K562 (cell line): Measurements from ENCODE around the gene NDUFB3. TPM values are rescaled to one million over a fixed set of nuclear protein-coding genes. Genes with fewer than 3 reads are reported as not detected.

Experiments used
- EGR1 ChIP-seq: fragments of 450-650 bp; conservative IDR thresholded peaks from 2 replicates; pipeline ENCODE4 v1.6.1; 2017; ENCODE audit warnings: mild to moderate bottlenecking
- TEAD1 ChIP-seq, 2 experiments: fragments of 450-650 bp in 1 of 2; sonication (generic) in 1 of 2; formaldehyde crosslinking; IDR thresholded peaks; 2 replicates each; pipeline versions ENCODE4 v1.4.0 to v1.8.0; 2020 to 2022; ENCODE audit warnings: mild to moderate bottlenecking in 2 of 2, missing genetic modification reagents in 1 of 2
- polyA plus RNA-seq, 8 experiments: library from polyadenylated mRNA; depleted of rRNA in 4 of 8; stranded (reverse) in 5 of 8; unstranded in 3 of 8; fragments of >200 nt; fragmentation: Nextera tagmentation in 2 of 8; fragmentation: Illumina TruSeq in 1 of 8; extraction: Ambion mirVana in 2 of 8; extraction: Trizol in 1 of 8; gene quantifications; 2 replicates each; pipeline versions ENCODE4 v1.2.1 to v1.2.3, GENCODE V29; 2011 to 2014; ENCODE audit warnings: inconsistent platforms in 1 of 8, missing spikeins in 1 of 8
- total RNA-seq, 7 experiments: library from RNA; depleted of rRNA in 6 of 7; stranded (reverse); fragments of >200 nt in 6 of 7; fragmentation: Illumina TruSeq in 2 of 7; extraction: Trizol in 2 of 7; gene quantifications; 2 replicates each; pipeline versions ENCODE4 v1.2.1 to v1.2.3, GENCODE V29; 2011 to 2021; ENCODE audit warnings: low replicate concordance in 1 of 7
- TF ChIP-seq, protein P1 (sequence below), 2 experiments: fragments of 450-650 bp in 1 of 2; sonication (generic) in 1 of 2; formaldehyde crosslinking in 1 of 2; IDR thresholded peaks; 2 replicates each; pipeline versions ENCODE4 v1.7.1 to v1.9.0; 2016 to 2022; ENCODE audit warnings: inconsistent platforms in 1 of 2, mild to moderate bottlenecking in 1 of 2, missing genetic modification reagents in 1 of 2
- TF ChIP-seq, protein P2 (sequence below): sonication (generic); formaldehyde crosslinking; IDR thresholded peaks from 2 replicates; pipeline ENCODE4 v1.8.0; 2022; ENCODE audit warnings: mild to moderate bottlenecking, missing genetic modification reagents

The NDUFB3 gene
- total and polyA plus RNA-seq, 9 of the 15 experiments (the other 6 are each of a cell fraction or from before 2014, with no cell fraction given) = 126 to 786 (median 156) TPM

- TF ChIP-seq, protein P1, sequence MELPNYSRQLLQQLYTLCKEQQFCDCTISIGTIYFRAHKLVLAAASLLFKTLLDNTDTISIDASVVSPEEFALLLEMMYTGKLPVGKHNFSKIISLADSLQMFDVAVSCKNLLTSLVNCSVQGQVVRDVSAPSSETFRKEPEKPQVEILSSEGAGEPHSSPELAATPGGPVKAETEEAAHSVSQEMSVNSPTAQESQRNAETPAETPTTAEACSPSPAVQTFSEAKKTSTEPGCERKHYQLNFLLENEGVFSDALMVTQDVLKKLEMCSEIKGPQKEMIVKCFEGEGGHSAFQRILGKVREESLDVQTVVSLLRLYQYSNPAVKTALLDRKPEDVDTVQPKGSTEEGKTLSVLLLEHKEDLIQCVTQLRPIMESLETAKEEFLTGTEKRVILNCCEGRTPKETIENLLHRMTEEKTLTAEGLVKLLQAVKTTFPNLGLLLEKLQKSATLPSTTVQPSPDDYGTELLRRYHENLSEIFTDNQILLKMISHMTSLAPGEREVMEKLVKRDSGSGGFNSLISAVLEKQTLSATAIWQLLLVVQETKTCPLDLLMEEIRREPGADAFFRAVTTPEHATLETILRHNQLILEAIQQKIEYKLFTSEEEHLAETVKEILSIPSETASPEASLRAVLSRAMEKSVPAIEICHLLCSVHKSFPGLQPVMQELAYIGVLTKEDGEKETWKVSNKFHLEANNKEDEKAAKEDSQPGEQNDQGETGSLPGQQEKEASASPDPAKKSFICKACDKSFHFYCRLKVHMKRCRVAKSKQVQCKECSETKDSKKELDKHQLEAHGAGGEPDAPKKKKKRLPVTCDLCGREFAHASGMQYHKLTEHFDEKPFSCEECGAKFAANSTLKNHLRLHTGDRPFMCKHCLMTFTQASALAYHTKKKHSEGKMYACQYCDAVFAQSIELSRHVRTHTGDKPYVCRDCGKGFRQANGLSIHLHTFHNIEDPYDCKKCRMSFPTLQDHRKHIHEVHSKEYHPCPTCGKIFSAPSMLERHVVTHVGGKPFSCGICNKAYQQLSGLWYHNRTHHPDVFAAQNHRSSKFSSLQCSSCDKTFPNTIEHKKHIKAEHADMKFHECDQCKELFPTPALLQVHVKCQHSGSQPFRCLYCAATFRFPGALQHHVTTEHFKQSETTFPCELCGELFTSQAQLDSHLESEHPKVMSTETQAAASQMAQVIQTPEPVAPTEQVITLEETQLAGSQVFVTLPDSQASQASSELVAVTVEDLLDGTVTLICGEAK (IDR thresholded peaks at IDR 0.05) = peak; percentile 78
- TF ChIP-seq, protein P1 (CRISPR knock-in tag; IDR thresholded peaks at IDR 0.05) = no peak
- peak; percentile 93 for TF ChIP-seq EGR1
- 0 out of 4 replicates have a peak, but pooled peaks have one; percentile 39 to 62 for TF ChIP-seq TEAD1 (CRISPR knock-in tag; IDR thresholded peaks at IDR 0.05)
- TF ChIP-seq, protein P2, sequence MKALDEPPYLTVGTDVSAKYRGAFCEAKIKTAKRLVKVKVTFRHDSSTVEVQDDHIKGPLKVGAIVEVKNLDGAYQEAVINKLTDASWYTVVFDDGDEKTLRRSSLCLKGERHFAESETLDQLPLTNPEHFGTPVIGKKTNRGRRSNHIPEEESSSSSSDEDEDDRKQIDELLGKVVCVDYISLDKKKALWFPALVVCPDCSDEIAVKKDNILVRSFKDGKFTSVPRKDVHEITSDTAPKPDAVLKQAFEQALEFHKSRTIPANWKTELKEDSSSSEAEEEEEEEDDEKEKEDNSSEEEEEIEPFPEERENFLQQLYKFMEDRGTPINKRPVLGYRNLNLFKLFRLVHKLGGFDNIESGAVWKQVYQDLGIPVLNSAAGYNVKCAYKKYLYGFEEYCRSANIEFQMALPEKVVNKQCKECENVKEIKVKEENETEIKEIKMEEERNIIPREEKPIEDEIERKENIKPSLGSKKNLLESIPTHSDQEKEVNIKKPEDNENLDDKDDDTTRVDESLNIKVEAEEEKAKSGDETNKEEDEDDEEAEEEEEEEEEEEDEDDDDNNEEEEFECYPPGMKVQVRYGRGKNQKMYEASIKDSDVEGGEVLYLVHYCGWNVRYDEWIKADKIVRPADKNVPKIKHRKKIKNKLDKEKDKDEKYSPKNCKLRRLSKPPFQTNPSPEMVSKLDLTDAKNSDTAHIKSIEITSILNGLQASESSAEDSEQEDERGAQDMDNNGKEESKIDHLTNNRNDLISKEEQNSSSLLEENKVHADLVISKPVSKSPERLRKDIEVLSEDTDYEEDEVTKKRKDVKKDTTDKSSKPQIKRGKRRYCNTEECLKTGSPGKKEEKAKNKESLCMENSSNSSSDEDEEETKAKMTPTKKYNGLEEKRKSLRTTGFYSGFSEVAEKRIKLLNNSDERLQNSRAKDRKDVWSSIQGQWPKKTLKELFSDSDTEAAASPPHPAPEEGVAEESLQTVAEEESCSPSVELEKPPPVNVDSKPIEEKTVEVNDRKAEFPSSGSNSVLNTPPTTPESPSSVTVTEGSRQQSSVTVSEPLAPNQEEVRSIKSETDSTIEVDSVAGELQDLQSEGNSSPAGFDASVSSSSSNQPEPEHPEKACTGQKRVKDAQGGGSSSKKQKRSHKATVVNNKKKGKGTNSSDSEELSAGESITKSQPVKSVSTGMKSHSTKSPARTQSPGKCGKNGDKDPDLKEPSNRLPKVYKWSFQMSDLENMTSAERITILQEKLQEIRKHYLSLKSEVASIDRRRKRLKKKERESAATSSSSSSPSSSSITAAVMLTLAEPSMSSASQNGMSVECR (CRISPR knock-in tag) = peak; percentile 39; the same call in 1 of the 2 replicates
- TF ChIP-seq, all 486 proteins: peak for 100
Observed at GRCh38 chr2:201116115-201116958, 44.5 kb downstream of the NDUFB3 start, which contains the start of gene CFLAR (continued).
